Endothelial cell of umbilical vein (primary cell): ENCODE measurements around the gene PPP2R2C.

Source experiments
- EZH2 ChIP-seq: IDR thresholded peaks from 2 replicates; pipeline ENCODE4 v1.6.1; 2012; ENCODE audit warnings: borderline replicate concordance, low read depth, mild to moderate bottlenecking, moderate library complexity, low read length, inconsistent platforms; ENCODE audit not compliant: severe bottlenecking
- FOS ChIP-seq: IDR thresholded peaks from 2 replicates; pipeline ENCODE4 v1.6.1; 2011; ENCODE audit warnings: mild to moderate bottlenecking, low read length, moderate library complexity, borderline replicate concordance; ENCODE audit not compliant: insufficient read depth
- GATA2 ChIP-seq: IDR thresholded peaks from 2 replicates; pipeline ENCODE4 v1.7.0; 2011; ENCODE audit warnings: low read depth, mild to moderate bottlenecking, moderate library complexity, mixed read lengths, low read length; ENCODE audit not compliant: insufficient read length, insufficient read depth
- POLR2A ChIP-seq: IDR thresholded peaks from 2 replicates; pipeline ENCODE4 v1.6.1; 2012; ENCODE audit warnings: low read depth, mild to moderate bottlenecking, control low read depth, low read length
- TF ChIP-seq, protein P1 (sequence below), 2 donors: IDR thresholded peaks; 1 replicate in 1 of 2; 2 replicates in 1 of 2; pipeline ENCODE4 v1.5.1; 2011; ENCODE audit warnings: low read length in 2 of 2, mild to moderate bottlenecking in 2 of 2, moderate library complexity in 2 of 2, control low read depth in 1 of 2, inconsistent platforms in 1 of 2, low read depth in 1 of 2; ENCODE audit not compliant: insufficient read depth in 1 of 2; ENCODE audit errors: extremely low read depth in 1 of 2

DNA sequence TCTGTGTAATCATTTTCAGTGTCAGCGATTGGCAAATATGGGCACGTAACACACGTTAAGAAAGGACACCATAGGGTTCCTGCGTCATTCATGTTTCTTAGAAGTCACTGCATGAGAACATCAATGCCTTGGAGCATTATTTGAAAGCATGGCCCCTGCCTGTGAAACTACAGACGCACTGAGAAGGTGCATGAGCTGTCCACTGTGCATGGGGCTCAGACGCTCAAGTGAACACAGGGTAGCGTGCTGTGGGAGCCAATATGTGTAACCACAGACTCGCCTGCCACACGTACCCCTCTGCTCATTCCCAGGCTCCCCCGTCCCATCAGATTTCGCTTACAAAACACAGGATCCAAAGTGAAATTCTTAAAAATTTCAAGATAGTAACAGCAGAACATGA, 6.5 kb downstream of the PPP2R2C start:
- TF ChIP-seq, protein P1, sequence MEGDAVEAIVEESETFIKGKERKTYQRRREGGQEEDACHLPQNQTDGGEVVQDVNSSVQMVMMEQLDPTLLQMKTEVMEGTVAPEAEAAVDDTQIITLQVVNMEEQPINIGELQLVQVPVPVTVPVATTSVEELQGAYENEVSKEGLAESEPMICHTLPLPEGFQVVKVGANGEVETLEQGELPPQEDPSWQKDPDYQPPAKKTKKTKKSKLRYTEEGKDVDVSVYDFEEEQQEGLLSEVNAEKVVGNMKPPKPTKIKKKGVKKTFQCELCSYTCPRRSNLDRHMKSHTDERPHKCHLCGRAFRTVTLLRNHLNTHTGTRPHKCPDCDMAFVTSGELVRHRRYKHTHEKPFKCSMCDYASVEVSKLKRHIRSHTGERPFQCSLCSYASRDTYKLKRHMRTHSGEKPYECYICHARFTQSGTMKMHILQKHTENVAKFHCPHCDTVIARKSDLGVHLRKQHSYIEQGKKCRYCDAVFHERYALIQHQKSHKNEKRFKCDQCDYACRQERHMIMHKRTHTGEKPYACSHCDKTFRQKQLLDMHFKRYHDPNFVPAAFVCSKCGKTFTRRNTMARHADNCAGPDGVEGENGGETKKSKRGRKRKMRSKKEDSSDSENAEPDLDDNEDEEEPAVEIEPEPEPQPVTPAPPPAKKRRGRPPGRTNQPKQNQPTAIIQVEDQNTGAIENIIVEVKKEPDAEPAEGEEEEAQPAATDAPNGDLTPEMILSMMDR (IDR thresholded peaks at IDR 0.05; ENCODE audit: extremely low read depth in 1 of 2, insufficient read depth in 1 of 2, low read depth in 1 of 2, low read length in 2 of 2): no peak
- no peak for TF ChIP-seq POLR2A
- no peak for TF ChIP-seq EZH2
- TF ChIP-seq FOS: no peak
- TF ChIP-seq GATA2: no peak
